PC-9 (cell line): ENCODE data around the gene TAAR5.

ENCODE experiments used
- EZH2 ChIP-seq: fragments of 200-600 bp; sonication (generic); IDR thresholded peaks from 2 replicates; pipeline ENCODE4 v1.8.0; 2017; ENCODE audit warnings: antibody characterized with exemption, low read depth
- TF ChIP-seq, protein P1 (sequence below): fragments of 200-600 bp; sonication (generic); conservative IDR thresholded peaks from 2 replicates; pipeline ENCODE4 v1.6.1; 2017; ENCODE audit warnings: mixed run types, antibody characterized with exemption, mild to moderate bottlenecking, moderate library complexity

DNA sequence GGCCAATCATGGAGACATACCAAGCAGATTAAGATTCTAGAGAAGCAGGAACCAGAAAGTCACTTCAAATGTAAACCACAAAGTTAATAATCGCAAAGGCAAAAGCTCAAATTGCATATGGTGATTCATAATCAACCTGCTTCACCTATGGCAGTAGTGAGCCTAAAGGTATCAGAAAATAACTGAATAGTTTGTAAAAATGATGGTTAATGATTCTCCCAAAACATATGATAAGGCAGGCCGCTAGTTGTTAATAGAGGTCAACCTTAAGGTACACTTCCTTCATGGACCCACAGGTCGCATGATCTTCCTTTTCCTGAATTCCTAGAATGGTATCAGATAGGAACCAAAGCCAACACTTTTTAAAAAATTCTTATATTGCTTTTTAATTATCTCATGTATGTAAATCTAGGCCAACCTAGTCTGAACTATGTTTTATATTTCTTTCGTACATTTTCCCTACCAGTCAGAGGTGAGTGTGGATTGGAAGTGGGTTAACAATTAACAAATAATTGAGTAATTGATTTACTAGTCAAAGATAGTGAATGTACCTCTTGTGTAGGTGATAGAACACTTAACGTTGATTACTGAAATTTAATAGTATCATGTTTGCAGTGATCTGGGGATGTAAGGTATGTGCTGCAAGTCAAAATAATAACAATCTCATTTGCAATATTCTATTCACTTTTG lies 18.1 kb upstream of the TAAR5 start:
- TF ChIP-seq, protein P1, sequence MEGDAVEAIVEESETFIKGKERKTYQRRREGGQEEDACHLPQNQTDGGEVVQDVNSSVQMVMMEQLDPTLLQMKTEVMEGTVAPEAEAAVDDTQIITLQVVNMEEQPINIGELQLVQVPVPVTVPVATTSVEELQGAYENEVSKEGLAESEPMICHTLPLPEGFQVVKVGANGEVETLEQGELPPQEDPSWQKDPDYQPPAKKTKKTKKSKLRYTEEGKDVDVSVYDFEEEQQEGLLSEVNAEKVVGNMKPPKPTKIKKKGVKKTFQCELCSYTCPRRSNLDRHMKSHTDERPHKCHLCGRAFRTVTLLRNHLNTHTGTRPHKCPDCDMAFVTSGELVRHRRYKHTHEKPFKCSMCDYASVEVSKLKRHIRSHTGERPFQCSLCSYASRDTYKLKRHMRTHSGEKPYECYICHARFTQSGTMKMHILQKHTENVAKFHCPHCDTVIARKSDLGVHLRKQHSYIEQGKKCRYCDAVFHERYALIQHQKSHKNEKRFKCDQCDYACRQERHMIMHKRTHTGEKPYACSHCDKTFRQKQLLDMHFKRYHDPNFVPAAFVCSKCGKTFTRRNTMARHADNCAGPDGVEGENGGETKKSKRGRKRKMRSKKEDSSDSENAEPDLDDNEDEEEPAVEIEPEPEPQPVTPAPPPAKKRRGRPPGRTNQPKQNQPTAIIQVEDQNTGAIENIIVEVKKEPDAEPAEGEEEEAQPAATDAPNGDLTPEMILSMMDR, result no peak
- TF ChIP-seq EZH2, result no peak
